Left lung (tissue), 10 donors: ENCODE data around the gene UBE3C. TPM values are rescaled to one million over a fixed set of nuclear protein-coding genes. Genes with fewer than 3 reads are reported as not detected.

Experiments
- ATAC-seq: fragments of 200-7000 bp; cut with Tn5 transposase; one replicate; pipeline ENCODE4 v1.9.1; 2020; ENCODE audit warnings: moderate library complexity
- DNase-seq, 4 donors: peaks; one replicate each; pipeline ENCODE4 v3.0.0-alpha.2; 2013 to 2020
- H3K27ac ChIP-seq, 2 donors: fragments of 200-600 bp; sonication (generic) in 1 of 2; one replicate each; pipeline versions ENCODE4 v1.5.0 to v1.8.0; 2020 to 2021
- H3K27me3 ChIP-seq, 2 donors: fragments of 200-600 bp; sonication (generic) in 1 of 2; one replicate each; pipeline versions ENCODE4 v1.5.0 to v1.8.0; 2020 to 2021
- H3K36me3 ChIP-seq, 2 donors: fragments of 200-600 bp; sonication (generic) in 1 of 2; one replicate each; pipeline versions ENCODE4 v1.5.0 to v1.8.0; 2020 to 2021
- H3K4me1 ChIP-seq, 2 donors: fragments of 200-600 bp; one replicate each; pipeline ENCODE4 v1.8.0; 2021
- H3K4me3 ChIP-seq, 2 donors: fragments of 200-600 bp; sonication (generic) in 1 of 2; one replicate each; pipeline versions ENCODE4 v1.5.0 to v1.8.0; 2020 to 2021; ENCODE audit warnings: mild to moderate bottlenecking in 1 of 2
- H3K9me3 ChIP-seq, 2 donors: fragments of 200-600 bp; sonication (generic) in 1 of 2; one replicate each; pipeline versions ENCODE4 v1.5.0 to v1.8.0; 2020 to 2021
- intact Hi-C, 2 donors: fragments of 100-400 bp; cut with DNase I; formaldehyde crosslinking; loops; one replicate each; pipeline versions ENCODE4 v1.11.2 to v1.14.2; 2022
- polyA plus RNA-seq, 6 donors: library from polyadenylated mRNA; unstranded; fragments of 120-200 nt; gene quantifications; one replicate each; pipeline ENCODE4 v1.2.1, GENCODE V29; 2013; ENCODE audit not compliant: insufficient read length in 6 of 6
- total RNA-seq, 2 donors: library from RNA; stranded (reverse); fragmentation: NEBNext Ultra II Directional; extraction: Animal tissue kit (Norgen Biotek cat#: 25700); gene quantifications; one replicate each; pipeline ENCODE4 v1.2.1, GENCODE V29; 2021
- TF ChIP-seq, protein P1 (sequence below), 2 donors: fragments of 200-600 bp; sonication (generic) in 1 of 2; IDR thresholded peaks; one replicate each; pipeline versions ENCODE4 v1.5.0 to v1.8.0; 2021; ENCODE audit warnings: antibody characterized with exemption in 2 of 2
- donor health status: DM: no; HTN: yes; CAD: no.
- donor health status: DM: no; HTN: no; CAD: no.

Gene UBE3C
- total and polyA plus RNA-seq, 8 donors = 38.4 to 68.9 (median 43.8) TPM

DNA sequence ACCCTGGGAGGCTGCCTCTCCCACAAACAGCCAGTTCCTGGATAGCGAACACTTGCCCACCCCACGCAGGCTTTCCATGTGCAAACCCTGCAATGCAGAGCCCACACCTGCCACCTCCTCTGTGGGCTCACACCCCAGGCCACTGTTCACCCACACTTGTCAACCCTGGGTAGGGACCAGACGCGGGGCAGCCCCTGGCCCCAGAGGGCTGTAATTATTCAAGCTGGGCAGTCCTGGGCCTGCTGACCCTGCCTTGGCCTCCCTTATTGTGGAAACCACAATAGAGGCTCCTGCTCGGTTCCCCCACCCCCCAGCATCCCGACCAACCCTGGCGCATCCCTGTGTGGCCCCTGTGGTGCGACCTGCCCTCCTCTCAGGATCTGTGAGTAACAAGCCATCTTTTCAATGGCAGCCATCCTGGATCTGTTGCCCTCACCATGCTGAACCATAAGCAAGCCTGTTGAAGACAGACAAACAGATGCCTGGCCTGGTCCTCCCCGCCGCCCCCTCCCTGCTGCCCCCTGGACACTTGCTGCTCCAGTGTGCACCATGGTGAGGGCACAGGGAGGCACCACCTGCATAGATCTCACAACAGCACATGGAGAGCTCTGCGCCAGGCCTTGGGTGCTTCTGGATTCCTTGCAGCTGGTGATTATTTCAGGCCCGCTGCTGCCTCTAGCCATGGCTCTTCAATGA, 15.8 kb upstream of the UBE3C start:
- peaks cover 0 to 6% of the 10 kb centered on the region in 2 donors for H3K27me3 ChIP-seq
- TF ChIP-seq, protein P1, sequence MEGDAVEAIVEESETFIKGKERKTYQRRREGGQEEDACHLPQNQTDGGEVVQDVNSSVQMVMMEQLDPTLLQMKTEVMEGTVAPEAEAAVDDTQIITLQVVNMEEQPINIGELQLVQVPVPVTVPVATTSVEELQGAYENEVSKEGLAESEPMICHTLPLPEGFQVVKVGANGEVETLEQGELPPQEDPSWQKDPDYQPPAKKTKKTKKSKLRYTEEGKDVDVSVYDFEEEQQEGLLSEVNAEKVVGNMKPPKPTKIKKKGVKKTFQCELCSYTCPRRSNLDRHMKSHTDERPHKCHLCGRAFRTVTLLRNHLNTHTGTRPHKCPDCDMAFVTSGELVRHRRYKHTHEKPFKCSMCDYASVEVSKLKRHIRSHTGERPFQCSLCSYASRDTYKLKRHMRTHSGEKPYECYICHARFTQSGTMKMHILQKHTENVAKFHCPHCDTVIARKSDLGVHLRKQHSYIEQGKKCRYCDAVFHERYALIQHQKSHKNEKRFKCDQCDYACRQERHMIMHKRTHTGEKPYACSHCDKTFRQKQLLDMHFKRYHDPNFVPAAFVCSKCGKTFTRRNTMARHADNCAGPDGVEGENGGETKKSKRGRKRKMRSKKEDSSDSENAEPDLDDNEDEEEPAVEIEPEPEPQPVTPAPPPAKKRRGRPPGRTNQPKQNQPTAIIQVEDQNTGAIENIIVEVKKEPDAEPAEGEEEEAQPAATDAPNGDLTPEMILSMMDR (IDR thresholded peaks at IDR 0.05) = no peak
- intact Hi-C loops = no loop called here
- ATAC-seq (no peak), DNase-seq (no peak)
- no peak overlapping the region for H3K4me3 ChIP-seq
- no peak overlapping the region for H3K27ac ChIP-seq
- H3K36me3 ChIP-seq = no peaks in the 10 kb centered on the region
- H3K9me3 ChIP-seq = peaks cover 0 to under 1% of the 10 kb centered on the region in 2 donors
- H3K4me1 ChIP-seq = no peaks in the 10 kb centered on the region

DNA sequence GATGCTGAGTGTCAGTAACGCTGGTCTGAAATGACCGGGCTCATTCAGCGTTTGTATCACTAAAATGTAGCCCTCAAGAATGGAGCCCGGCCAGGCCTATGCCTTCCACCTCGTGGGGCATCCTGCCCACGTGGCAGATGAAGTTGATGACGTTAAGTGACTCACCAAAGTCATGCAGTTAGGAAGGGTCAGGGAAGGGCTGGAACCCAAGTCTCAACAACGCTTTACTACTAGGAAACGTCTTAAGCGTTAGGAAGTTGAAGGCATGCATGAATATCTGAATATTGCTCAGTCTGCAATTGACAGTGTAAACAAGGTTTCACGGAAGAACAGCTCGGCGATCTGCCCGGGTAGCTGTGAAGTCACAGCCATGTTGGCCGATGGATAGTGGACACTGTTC, 14.0 kb upstream of the UBE3C start:
- no peak overlapping the region for H3K27ac ChIP-seq
- TF ChIP-seq, protein P1 (IDR thresholded peaks at IDR 0.05) = no peak
- H3K4me3 ChIP-seq = no peak overlapping the region
- H3K4me1 ChIP-seq = no peaks in the 10 kb centered on the region
- peaks cover 0 to 19% of the 10 kb centered on the region in 2 donors for H3K27me3 ChIP-seq
- DNase-seq = no peak
- H3K9me3 ChIP-seq = no peaks in the 10 kb centered on the region
- no peaks in the 10 kb centered on the region for H3K36me3 ChIP-seq
- no peak for ATAC-seq
- intact Hi-C loops = no loop called here

DNA sequence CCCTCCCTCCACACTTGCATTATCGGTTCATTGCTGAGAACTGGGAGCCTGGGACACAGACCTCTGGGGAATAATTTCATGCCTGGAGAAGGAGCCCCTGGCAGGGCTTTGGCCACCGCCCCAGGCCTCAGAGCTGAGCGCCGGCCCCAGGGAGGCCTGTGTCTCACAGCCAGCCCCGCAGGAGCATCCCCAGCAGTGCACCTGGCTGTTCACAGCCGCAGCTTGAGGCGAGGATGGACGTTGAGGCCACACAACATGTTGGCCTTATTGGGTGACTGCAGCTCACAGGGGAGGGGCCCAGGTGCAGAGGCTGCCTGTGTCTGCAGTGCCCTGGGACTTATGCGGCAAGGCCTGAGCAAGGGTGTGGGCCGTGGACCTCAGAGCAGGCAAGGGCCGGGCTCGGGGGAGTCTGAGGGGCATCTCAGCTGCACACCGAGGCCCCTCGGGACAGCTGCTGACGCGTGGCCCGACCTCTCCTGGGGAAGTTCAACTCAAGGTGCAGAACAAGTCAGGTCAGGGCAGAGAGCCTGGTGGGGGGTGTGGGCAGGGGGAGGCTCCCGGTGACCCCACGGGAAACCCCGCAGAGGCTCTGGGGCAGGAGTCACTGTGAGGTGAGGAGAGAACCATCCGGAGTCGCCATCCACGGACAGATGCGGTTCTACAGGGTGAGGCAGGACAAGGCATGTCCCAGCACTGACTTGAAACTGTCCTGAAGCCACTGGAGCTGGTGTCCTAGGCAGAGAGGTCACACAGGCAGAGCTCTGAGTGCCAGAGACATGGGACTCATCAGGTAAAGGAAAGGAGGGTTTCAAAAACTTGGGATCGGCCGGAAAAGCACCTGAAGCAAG, 13.1 kb upstream of the UBE3C start:
- Histone ChIP-seq H3K27me3 (peaks cover 0 to 28% of the 10 kb centered on the region in 2 donors), H3K4me3 (no peak overlapping the region), H3K9me3 (no peaks in the 10 kb centered on the region), H3K27ac (no peak overlapping the region), H3K36me3 (no peaks in the 10 kb centered on the region), H3K4me1 (no peaks in the 10 kb centered on the region)
- TF ChIP-seq, protein P1 (IDR thresholded peaks at IDR 0.05) = no peak
- ATAC-seq (no peak), DNase-seq (no peak)
- intact Hi-C loops = no loop called here

DNA sequence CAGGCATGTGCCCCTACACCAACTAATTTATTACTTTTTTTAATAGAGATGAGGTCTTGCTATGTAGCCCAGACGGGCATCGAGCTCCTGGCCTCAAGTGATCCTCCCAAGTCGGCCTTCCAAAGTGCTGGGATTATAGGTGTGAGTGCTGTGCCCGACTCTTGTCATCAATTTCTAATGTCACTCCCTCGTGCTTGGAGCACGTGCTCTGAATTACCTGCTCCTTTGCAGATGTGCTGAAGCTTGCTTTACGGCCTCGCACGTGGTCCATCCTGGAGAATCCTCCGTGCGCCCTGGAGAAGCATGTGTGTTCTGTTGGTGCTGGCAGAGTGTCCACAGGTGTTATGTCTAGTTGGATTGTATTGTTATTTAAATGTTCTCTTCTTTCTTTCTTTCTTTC, 11.8 kb upstream of the UBE3C start:
- no peak overlapping the region for H3K4me3 ChIP-seq

More for the DNA sequence above, 11.8 kb upstream of the UBE3C start:
- ATAC-seq = no peak
- Histone ChIP-seq H3K27me3 (peaks cover 0 to 39% of the 10 kb centered on the region in 2 donors), H3K36me3 (no peaks in the 10 kb centered on the region), H3K27ac (no peak overlapping the region), H3K4me1 (no peaks in the 10 kb centered on the region), H3K9me3 (no peaks in the 10 kb centered on the region)
- TF ChIP-seq, protein P1 (IDR thresholded peaks at IDR 0.05) = no peak
- DNase-seq = no peak
- intact Hi-C loops = no loop called here
